Limb (tissue), 2 donors: ENCODE data around the gene GDPD5.

Source experiments
- DNase-seq, 2 donors: peaks; one replicate each; pipeline ENCODE4 v3.0.0-alpha.2; 2016; ENCODE audit errors: extremely low spot score in 2 of 2

GDPD5 gene

DNA sequence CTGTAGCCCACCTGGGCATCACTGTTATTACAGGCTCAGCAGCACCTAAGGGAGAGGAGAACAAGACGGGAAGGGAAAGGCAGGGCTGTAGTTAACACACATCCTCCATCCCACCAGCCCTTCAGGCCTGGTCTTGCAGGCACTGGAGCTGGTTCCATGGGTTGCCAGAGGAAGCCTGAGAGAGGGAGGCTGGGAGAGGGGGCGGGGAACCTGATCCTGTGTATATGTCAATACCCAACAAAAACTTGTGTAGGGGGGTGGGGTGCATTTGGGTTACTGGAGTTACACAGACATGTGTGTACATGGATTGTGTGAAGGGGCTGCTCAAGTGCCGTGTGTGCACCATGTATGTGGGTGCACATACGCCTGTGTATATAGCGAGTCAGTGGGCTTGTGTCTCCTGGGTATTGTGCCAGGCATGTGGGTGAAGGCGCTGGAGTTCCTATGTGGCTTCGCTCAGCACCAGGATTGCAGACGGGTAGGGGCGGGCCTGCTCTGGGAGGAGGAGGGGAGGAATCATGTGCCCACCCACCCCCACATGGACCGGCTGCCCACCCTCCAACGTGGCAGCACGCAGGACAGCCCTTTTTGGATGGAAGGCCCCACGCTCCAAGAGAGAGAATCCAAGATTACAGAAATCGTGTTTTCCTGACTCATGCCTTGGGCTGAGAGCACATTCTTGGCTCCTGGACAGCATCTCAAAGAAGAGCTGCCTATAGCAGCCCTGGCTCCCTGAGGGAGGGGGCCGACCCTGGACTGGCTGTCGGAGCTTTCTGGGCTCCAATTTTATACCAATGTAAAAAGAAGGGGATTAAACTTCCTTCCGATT, 32.1 kb upstream of the GDPD5 start:
- peak in 1 of 2 donors; percentile 86 for DNase-seq

DNA sequence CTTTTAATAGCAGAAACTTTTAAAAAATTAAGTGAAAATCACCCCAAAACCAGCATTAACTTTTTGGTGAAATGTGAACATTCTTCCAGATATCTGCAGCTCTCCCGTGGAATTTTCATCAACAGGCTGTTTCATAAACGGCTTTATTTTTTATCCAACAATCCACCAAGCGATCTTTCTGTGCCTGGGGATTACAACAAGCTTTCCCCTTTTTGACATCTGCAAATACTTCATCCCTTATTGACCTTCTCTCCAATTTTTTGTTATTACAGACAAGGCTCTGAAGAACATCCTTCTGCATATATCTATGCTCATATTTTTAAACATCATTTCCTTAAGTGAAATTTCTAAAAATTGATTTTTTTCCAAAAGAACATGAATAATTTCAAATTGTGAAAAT, 30.5 kb upstream of the GDPD5 start:
- DNase-seq, result no peak

DNA sequence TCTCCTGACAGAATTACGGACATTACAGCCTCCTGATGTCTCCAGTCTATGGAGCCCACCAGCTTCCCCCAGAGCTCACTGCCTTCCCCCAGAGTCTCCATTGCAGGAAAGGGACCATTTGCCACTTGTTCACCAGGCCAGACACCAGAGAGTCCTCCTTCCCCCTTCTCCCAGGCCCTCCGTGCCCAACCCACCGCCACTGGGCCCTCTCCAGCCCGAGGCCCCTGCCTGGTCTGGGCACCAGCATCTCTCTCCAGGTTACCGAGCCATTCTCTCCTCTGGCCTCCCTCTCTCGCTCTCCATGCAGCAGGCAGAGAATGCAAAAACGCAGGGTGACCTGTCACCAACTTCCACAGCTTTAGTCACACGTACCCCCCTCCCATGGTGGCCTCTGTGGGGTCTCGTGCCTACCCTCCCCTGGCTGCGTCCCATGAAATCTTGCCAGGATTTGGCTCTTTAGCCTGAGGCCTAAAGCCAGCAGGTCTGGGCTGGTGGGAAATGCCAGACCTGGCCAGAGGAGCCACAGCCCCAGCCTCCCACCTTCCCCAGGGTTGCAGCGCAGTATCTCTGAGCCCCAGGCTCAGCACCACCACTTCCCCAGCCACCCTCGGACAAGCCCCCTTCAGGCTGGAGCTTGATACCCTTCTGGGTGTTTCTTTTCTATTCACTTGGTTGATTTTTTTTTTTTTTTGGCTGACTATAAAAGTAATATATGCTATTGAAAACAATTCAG, 29.5 kb upstream of the GDPD5 start:
- no peak for DNase-seq

- peak; percentile 95 to 98 for DNase-seq
These were observed 28.7 kb upstream of the GDPD5 start for GRCh38 chr11:75554258-75555022.

DNA sequence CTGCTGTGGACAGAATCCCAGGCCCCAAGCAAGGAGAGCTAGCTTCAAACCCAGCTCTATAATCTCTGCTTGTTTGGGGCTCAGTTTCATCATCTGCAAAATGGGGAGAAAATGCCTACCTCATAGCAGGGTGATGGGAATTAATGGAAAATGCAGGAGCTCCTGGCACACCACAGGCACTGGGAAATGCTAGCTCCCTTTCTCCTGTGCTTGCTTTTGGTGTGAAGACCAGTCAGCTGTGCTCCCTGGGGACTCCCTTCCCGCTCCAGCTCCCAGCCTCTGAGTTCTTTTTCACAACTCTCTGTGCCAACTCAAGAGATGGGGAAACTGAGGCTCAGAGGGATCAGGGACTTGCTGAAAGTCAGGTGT, 28.1 kb upstream of the GDPD5 start:
- no peak for DNase-seq

DNA sequence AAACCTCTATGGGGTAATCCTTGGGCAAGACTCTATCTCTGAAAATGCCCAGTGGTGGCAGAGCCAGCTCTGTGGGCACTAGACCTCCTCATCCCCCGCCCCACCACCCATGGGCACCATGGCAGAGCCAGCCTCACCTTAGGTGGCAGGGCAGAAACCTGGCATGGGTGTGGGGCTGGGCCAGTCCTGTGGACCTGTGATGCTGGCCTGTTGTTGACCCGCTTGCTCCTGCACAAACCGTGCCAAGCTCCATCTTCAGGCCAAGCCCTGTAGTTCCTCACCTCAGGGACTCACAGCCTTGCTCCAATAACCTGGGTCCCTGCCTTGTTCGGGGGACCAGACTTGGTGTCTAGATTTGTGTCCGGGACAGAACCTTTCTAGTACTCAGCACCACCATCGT, 27.4 kb upstream of the GDPD5 start:
- DNase-seq, result no peak

DNA sequence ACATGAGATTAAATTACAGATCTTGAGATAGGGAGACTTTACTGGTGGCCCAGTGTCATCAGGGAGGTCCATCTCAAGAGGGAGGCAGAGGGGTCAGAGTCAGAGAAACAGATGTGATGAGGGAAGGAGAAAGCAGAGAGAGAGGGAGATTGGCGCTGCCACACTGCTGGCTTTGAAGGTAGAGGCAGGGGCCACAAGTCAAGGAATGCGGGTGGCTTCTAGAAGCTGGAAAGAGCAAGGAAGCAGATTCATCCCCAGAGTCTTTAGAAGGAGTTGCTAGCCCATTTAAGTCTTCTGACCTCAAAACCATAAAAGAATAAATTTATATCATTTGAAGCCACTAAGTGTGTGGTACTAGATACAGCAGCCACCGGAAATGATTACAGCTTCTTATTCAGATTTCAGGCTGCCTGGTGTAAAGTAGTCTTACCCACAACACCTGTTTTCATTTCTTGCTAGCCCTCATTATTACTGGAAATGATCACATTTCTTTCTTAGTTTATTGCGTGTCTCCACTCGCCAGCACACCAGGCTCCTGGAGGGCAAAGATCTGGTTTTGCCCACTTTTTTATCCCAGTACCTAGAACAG, 23.7 kb upstream of the GDPD5 start:
- DNase-seq, result no peak

GRCh38 chr11:75548595-75549272, 23.0 kb upstream of the GDPD5 start:
- no peak for DNase-seq

- peak; percentile 73 to 82 for DNase-seq
These were observed 21.9 kb upstream of the GDPD5 start for GRCh38 chr11:75547617-75548058.

DNA sequence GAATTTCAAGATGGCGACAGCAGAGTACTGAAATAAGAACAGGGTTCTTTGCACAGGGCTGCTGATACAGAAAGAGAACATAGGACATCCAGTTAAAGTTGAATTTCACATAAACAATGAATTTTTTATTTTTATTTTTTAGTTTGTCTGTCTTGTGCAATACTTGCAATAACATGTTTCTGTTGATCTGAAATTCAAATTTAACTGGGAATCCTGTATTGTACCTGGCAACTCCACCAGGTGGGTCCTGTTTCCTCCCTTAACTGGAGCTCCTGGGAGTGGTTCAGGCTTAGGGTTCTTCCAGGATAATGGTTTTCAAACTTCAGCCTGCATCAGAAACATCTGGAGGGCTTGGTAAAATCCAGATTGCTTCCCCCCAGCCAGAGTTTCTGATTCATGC, 21.4 kb upstream of the GDPD5 start:
- no peak for DNase-seq

- DNase-seq, result no peak
These were observed 18.1 kb upstream of the GDPD5 start for GRCh38 chr11:75543806-75544205.

- no peak for DNase-seq
These were observed 16.3 kb upstream of the GDPD5 start for GRCh38 chr11:75542088-75542438.

DNA sequence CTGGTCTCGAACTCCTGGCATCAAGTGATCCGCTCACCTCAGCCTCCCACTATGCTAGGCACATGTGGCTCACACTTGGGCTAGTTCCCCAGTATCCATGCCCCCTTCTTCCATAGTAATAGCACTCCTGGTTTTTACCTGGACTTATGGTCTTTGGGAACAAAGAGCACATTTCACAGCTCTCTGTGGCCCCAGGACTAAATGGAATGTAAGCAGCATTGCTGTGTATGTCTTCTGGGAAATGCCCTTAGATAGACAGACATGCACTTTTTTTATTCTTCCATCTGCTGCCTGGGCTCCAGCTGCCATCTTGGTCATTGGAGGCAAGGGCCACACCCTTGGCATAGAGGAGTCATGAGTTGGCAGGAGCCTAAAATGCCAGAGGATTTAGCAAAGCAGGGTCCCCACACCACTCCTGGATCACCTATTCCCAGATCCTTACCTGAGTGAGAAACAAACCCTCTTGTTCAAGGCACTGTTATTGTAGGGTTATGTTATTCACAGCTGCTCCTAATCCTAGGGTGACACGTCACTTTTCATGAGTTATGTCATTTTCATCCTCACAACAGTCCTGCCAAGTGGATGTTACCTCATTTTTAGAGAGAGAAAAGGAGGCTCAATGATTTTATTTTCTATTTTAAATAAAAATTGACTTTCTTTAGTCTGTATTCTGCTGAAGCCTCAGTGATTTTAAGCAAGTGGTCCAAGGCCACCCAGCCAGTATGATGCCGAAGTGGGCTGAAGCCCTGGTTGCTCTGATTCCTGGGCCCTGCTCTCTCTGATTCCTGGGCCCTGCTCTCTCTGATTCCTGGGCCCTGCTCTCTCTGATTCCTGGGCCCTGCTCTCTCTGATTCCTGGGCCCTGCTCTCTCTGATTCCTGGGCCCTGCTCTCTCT, 15.7 kb upstream of the GDPD5 start:
- no peak for DNase-seq

GRCh38 chr11:75539459-75540334, 14.0 kb upstream of the GDPD5 start:
- DNase-seq, result no peak

DNA sequence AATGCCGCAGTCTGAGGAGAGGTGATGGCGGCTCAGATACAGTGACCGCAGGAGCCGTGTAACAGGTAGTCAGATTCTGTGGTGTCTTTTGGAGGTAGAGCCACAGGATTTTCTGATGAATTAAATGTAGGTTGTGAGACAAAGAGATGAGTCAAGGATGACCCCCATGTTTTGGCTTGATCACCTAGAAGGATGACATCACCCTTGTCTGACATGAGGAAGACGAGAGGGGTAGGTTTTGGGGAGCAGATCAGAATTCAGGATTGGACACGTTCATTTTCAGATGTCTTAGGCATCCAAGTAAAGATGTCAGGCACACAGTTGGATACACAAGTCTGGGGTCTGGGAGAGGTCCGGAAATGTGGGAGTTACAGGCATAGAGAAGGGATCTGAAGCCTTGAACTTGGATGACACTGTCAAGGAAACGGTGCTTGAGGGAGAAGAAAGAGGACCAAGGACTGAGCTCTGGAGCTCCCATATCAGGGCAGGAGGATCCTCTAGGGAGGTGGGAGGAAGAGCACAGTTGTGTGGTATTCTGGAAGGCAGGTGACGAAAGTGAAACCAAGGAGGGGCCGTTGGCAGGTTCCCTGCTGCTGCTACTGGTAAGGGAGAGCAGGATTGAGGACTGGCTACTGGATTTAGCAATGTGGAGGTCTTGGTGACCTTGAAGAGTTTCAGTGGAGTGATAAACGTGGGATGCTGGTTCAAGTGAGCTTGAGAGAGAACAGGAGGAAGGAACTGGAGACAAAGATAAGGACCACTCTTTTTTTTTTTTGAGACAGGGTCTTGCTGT, 12.6 kb upstream of the GDPD5 start:
- no peak for DNase-seq

DNA sequence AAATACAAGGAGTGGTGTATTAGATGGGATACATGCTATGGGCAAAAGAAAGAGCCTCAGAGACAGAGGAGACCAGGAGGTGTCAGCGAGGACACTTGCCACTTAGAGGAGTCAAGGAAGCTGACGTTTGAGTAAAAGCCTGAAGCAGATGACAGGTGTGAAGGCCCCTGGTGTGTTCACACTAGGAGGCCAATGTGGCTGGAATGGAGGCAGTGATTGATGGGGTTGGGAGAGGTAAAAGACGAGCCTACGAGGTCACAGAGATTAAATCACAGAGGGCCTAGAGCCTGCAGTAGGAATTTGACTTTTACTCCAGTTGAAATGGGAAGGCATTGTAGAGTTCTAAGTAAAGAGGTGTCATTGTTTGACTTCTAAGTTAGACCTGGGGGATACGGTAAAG, 12.0 kb upstream of the GDPD5 start:
- no peak for DNase-seq

DNA sequence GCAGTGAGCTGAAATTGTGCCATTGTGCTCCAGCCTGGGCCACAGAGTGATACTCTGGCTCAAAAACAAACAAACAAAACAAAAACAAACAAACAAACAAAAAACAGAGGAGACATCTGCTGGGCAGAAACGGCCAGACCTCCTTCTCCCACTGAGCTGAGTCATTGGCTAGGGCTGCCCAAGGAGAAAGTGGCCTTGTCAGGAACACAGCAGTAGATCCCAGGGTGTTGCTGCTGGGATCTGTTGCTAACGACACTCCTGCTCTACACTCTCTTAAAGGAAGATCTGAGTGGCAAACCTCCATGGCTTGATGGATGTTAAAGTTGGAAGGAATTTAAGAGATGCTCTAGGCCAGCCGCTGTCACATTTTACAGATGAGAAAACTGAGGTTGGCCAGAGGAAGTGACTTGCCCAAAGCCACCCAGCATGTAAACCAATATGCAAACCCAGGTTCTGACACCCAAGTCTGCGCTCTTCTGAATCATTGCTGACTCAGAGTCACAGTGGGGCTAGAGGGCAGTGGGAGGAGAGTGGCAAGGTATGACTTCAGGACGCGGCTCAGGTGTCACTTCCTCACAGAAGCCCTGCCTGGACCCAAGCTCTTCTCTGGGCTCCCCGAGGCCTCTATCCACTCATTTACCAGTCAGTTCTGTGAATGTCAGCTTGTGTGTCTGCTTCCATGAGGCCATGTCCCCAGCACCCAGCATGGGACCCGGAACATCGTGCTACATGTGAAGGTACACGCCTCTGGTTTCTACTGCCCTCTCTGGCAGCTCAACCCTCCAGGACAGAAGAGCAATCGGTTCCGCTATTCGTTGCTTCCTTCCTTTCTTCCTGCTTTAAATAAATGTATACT, 11.3 kb upstream of the GDPD5 start:
- DNase-seq, result no peak

DNA sequence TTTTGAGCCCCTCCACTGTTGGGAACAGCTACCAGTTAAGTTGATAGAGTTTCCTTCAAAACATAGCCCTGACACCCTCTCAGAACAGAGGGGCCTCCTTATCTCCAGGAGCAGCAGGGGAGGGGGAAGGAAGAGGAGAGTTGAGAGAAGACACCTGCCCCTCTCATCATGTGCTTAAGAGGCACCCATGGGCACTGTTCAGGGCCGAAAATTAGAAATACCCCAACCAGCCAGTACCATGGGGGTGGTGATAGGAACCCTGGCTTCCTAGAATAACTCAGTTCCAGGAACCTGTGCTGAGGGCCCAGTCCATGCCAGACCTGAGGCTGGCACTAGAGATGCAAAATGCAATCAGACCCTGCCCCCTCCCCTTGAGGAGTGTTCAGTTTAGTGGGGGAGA, 9.3 kb upstream of the GDPD5 start:
- DNase-seq, result no peak
